Upper lobe of left lung (tissue), 6 donors: ENCODE results near the gene CCNB1. TPM values are rescaled to one million over a fixed set of nuclear protein-coding genes. Genes with fewer than 3 reads are reported as not detected.
A peak's percentile ranks its signal among the peaks of the same experiment; 100 is the strongest.

Source experiments
- ATAC-seq, 2 donors: fragments of 200-7000 bp; cut with Tn5 transposase; one replicate each; pipeline ENCODE4 v1.9.1; 2022; ENCODE audit warnings: mild to moderate bottlenecking in 2 of 2, moderate library complexity in 2 of 2; ENCODE audit not compliant: low FRiP score in 2 of 2
- DNase-seq, 2 donors: peaks; one replicate each; pipeline ENCODE4 v3.0.0-alpha.2; 2019 to 2020
- H3K27ac ChIP-seq, 4 donors: fragments of 200-600 bp; sonication (generic); one replicate each; pipeline ENCODE4 v1.5.1; 2016 to 2019
- H3K27me3 ChIP-seq, 4 donors: fragments of 200-600 bp; sonication (generic); one replicate each; pipeline ENCODE4 v1.5.1; 2017 to 2019
- H3K36me3 ChIP-seq, 4 donors: fragments of 200-600 bp; sonication (generic); one replicate each; pipeline ENCODE4 v1.5.1; 2016 to 2019
- H3K4me1 ChIP-seq, 4 donors: fragments of 200-600 bp; sonication (generic); one replicate each; pipeline ENCODE4 v1.5.1; 2018 to 2019
- H3K4me3 ChIP-seq, 4 donors: fragments of 200-600 bp; sonication (generic); one replicate each; pipeline ENCODE4 v1.5.1; 2017 to 2019; ENCODE audit warnings: mild to moderate bottlenecking in 2 of 4, moderate library complexity in 1 of 4
- H3K9me3 ChIP-seq, 4 donors: fragments of 200-600 bp; sonication (generic); one replicate each; pipeline ENCODE4 v1.5.1; 2018 to 2019
- EP300 ChIP-seq, 4 donors: sonication (generic); formaldehyde crosslinking; IDR thresholded peaks; one replicate each; pipeline ENCODE4 v1.5.1; 2017; ENCODE audit warnings: antibody characterized with exemption in 4 of 4, control low read depth in 2 of 4
- POLR2A ChIP-seq, 4 donors: fragments of 450-650 bp; IDR thresholded peaks; one replicate each; pipeline ENCODE4 v1.5.1; 2016 to 2017; ENCODE audit warnings: antibody characterized with exemption in 4 of 4, mild to moderate bottlenecking in 2 of 4
- POLR2AphosphoS5 ChIP-seq, 2 donors: sonication (generic); formaldehyde crosslinking; IDR thresholded peaks; one replicate each; pipeline ENCODE4 v1.5.1; 2017; ENCODE audit warnings: antibody characterized with exemption in 2 of 2
- WGBS, 2 donors: methylation state at CpG; one replicate each; pipeline ENCODE4 v1.1.5; 2017 to 2018; 5-methylcytosine and 5-hydroxymethylcytosine counted together
- total RNA-seq, 6 donors: library from RNA; depleted of rRNA in 4 of 6; stranded (reverse); fragments of >200 nt in 4 of 6; gene quantifications; one replicate each; pipeline versions ENCODE4 v1.1.0 to v1.2.1, GENCODE V29; 2016 to 2021
- TF ChIP-seq, protein P1 (sequence below), 6 experiments: fragments of 450-650 bp in 4 of 6; fragments of 200-600 bp in 2 of 6; sonication (generic) in 2 of 6; IDR thresholded peaks; one replicate each; pipeline ENCODE4 v1.5.1; 2016 to 2019; ENCODE audit warnings: antibody characterized with exemption in 6 of 6
- donor health status: DM: no; HTN: no; CAD: no; lungs with moderate emphysema.
- donor health status: DM: no; HTN: yes; CAD: no; lungs with severe emphysema.

CCNB1 gene
- total RNA-seq, 6 donors from 2014 or later = 2.1 to 9.8 (median 5.6) TPM

DNA sequence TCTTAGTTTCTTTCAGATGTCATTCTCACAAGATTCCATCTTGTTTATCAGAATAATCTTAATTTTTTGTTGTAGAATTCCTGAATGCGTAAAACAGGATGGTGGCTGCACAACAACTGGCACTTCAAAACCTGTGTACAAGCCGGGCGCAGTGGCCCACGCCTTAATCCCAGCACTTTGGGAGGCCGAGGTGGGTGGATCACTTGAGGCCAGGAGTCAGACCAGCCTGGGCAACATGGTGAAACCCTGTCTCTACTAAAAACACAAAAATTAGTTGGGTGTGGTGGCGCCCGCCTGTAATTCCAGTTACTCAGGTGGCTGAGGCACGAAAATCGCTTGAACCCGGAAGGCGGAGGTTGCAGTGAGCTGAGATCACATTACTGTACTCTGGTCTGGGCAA, 10.5 kb upstream of the CCNB1 start:
- DNase-seq (no peak), ATAC-seq (no peak)
- no peaks in the 10 kb centered on the region for H3K36me3 ChIP-seq
- no peak overlapping the region for H3K4me3 ChIP-seq
- TF ChIP-seq POLR2A (IDR thresholded peaks at IDR 0.05) (no peak), POLR2AphosphoS5 (IDR thresholded peaks at IDR 0.05) (no peak), EP300 (IDR thresholded peaks at IDR 0.05) (no peak)
- TF ChIP-seq, protein P1, sequence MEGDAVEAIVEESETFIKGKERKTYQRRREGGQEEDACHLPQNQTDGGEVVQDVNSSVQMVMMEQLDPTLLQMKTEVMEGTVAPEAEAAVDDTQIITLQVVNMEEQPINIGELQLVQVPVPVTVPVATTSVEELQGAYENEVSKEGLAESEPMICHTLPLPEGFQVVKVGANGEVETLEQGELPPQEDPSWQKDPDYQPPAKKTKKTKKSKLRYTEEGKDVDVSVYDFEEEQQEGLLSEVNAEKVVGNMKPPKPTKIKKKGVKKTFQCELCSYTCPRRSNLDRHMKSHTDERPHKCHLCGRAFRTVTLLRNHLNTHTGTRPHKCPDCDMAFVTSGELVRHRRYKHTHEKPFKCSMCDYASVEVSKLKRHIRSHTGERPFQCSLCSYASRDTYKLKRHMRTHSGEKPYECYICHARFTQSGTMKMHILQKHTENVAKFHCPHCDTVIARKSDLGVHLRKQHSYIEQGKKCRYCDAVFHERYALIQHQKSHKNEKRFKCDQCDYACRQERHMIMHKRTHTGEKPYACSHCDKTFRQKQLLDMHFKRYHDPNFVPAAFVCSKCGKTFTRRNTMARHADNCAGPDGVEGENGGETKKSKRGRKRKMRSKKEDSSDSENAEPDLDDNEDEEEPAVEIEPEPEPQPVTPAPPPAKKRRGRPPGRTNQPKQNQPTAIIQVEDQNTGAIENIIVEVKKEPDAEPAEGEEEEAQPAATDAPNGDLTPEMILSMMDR (IDR thresholded peaks at IDR 0.05) = no peak
- H3K27me3 ChIP-seq = no peaks in the 10 kb centered on the region
- H3K9me3 ChIP-seq = no peaks in the 10 kb centered on the region
- H3K27ac ChIP-seq = no peak overlapping the region
- 95 to 96% methylated on average over 11 of the region's 11 CpGs for WGBS, 2 donors
- no peaks in the 10 kb centered on the region for H3K4me1 ChIP-seq

DNA sequence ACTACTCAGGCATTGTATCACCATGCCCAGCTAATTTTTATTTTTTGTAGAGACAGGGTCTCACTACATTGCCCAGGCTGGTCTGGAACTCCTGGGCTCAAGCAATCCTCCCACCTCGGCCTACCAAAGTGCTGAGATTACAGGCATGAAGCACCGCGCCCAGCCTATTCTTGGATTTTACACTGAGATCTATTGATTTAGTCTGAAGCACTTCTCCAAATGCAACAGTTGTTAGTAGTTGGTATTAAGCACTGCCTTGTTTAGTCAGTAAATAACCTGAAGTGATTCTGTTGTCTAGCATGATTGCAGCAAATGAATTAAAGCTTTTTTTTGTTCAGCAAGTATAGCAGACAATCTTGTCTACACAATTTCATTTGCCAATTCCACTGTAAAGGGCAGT, 8.9 kb upstream of the CCNB1 start:
- DNase-seq (no peak), ATAC-seq (no peak)
- Histone ChIP-seq H3K9me3 (no peaks in the 10 kb centered on the region), H3K27ac (no peak overlapping the region), H3K36me3 (no peaks in the 10 kb centered on the region), H3K27me3 (no peaks in the 10 kb centered on the region), H3K4me3 (no peak overlapping the region), H3K4me1 (no peaks in the 10 kb centered on the region)
- TF ChIP-seq EP300 (IDR thresholded peaks at IDR 0.05) (no peak), POLR2AphosphoS5 (IDR thresholded peaks at IDR 0.05) (no peak)
- 82 to 83% methylated on average over 3 of the region's 3 CpGs for WGBS, 2 donors

GRCh38 chr5:69160651-69161050, 6.3 kb upstream of the CCNB1 start:
- no peaks in the 10 kb centered on the region for H3K9me3 ChIP-seq
- H3K27me3 ChIP-seq = no peaks in the 10 kb centered on the region
- no peak overlapping the region for H3K27ac ChIP-seq
- H3K4me1 ChIP-seq = no peaks in the 10 kb centered on the region
- no peak overlapping the region for H3K4me3 ChIP-seq
- DNase-seq (no peak), ATAC-seq (no peak)
- 89 to 96% methylated on average over 16 of the region's 16 CpGs for WGBS, 2 donors
- TF ChIP-seq EP300 (IDR thresholded peaks at IDR 0.05) (no peak), POLR2AphosphoS5 (IDR thresholded peaks at IDR 0.05) (no peak), POLR2A (IDR thresholded peaks at IDR 0.05) (no peak)
- TF ChIP-seq, protein P1 (IDR thresholded peaks at IDR 0.05) = no peak
- no peaks in the 10 kb centered on the region for H3K36me3 ChIP-seq

DNA sequence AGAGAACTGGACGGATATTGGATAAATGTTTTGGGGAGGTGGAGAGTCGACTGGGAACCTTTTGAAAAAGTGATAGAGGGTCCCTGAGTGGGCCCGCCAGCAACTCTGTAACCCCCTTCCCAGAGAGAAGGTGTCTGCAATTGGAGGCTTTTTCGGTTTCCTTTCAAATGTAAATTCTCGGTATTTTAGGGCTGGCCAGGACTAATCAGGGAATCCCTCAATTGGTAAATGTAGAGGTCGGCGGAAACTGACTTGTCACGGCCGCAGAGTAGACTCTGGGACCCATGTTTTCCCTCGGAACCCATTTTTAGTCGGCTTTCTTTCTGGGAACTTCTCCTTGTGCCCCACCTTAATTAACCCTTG, 524 bp downstream of the CCNB1 start:
- no peaks in the 10 kb centered on the region for H3K27me3 ChIP-seq
- no peaks in the 10 kb centered on the region for H3K36me3 ChIP-seq
- WGBS, 2 donors = 2 to 3% methylated on average over 11 of the region's 11 CpGs
- peak overlapping the region in 2 of 4 donors; percentile 68 to 73 for H3K27ac ChIP-seq
- DNase-seq (no peak), ATAC-seq (no peak)
- no peaks in the 10 kb centered on the region for H3K9me3 ChIP-seq
- peaks cover 7 to 20% (median 10%) of the 10 kb centered on the region in 4 donors for H3K4me1 ChIP-seq
- H3K4me3 ChIP-seq = peak overlapping the region; percentile 62 to 86 (median 78)
- no peak for TF ChIP-seq POLR2A (IDR thresholded peaks at IDR 0.05)
- TF ChIP-seq, protein P1 (IDR thresholded peaks at IDR 0.05) = no peak
- TF ChIP-seq EP300 (IDR thresholded peaks at IDR 0.05) = no peak
- no peak for TF ChIP-seq POLR2AphosphoS5 (IDR thresholded peaks at IDR 0.05)

DNA sequence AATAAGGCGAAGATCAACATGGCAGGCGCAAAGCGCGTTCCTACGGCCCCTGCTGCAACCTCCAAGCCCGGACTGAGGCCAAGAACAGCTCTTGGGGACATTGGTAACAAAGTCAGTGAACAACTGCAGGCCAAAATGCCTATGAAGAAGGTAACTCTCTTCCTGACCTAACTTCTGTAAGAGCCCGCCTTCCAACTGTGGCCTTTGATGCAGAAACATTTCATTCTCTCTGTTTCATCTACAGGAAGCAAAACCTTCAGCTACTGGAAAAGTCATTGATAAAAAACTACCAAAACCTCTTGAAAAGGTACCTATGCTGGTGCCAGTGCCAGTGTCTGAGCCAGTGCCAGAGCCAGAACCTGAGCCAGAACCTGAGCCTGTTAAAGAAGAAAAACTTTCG, 979 bp downstream of the CCNB1 start:
- TF ChIP-seq, protein P1 (IDR thresholded peaks at IDR 0.05) = no peak
- no peak for TF ChIP-seq POLR2A (IDR thresholded peaks at IDR 0.05)
- TF ChIP-seq EP300 (IDR thresholded peaks at IDR 0.05) = no peak
- no peak for TF ChIP-seq POLR2AphosphoS5 (IDR thresholded peaks at IDR 0.05)
- Histone ChIP-seq H3K9me3 (no peaks in the 10 kb centered on the region), H3K4me1 (peaks cover 7 to 20% (median 10%) of the 10 kb centered on the region in 4 donors), H3K27ac (no peak overlapping the region), H3K36me3 (peaks cover 0 to under 1% (median 0%) of the 10 kb centered on the region in 4 donors), H3K4me3 (peak overlapping the region in 3 of 4 donors; percentile 77 to 86 (median 78)), H3K27me3 (no peaks in the 10 kb centered on the region)
- no peak for DNase-seq
- no peak for ATAC-seq
- 46 to 56% methylated on average over 8 of the region's 8 CpGs for WGBS, 2 donors
